PC-9 (cell line): ENCODE data around the gene PARS2.

ENCODE experiments used
- EZH2 ChIP-seq: fragments of 200-600 bp; sonication (generic); IDR thresholded peaks from 2 replicates; pipeline ENCODE4 v1.8.0; 2017; ENCODE audit warnings: antibody characterized with exemption, low read depth
- TF ChIP-seq, protein P1 (sequence below): fragments of 200-600 bp; sonication (generic); conservative IDR thresholded peaks from 2 replicates; pipeline ENCODE4 v1.6.1; 2017; ENCODE audit warnings: mixed run types, antibody characterized with exemption, mild to moderate bottlenecking, moderate library complexity

DNA sequence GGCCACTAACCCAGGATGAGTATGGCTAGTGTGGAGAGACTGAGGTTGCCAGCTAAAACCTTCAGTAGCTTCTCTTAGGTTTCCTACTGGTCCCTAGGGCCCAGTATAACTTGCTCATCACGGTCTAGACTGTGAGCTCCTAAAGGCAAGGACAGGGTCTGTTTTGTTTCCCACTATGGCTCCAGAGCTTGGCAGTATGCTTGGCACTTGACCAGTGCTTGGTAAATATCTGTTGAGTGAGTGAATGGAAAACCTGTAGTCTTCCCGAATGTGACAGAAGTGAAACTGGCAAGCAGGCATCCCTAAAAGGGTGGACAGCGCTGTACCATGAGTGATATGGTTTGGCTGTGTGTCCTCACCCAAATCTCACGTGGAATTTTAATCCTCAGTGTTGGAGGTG lies 13.1 kb upstream of the PARS2 start:
- TF ChIP-seq, protein P1, sequence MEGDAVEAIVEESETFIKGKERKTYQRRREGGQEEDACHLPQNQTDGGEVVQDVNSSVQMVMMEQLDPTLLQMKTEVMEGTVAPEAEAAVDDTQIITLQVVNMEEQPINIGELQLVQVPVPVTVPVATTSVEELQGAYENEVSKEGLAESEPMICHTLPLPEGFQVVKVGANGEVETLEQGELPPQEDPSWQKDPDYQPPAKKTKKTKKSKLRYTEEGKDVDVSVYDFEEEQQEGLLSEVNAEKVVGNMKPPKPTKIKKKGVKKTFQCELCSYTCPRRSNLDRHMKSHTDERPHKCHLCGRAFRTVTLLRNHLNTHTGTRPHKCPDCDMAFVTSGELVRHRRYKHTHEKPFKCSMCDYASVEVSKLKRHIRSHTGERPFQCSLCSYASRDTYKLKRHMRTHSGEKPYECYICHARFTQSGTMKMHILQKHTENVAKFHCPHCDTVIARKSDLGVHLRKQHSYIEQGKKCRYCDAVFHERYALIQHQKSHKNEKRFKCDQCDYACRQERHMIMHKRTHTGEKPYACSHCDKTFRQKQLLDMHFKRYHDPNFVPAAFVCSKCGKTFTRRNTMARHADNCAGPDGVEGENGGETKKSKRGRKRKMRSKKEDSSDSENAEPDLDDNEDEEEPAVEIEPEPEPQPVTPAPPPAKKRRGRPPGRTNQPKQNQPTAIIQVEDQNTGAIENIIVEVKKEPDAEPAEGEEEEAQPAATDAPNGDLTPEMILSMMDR, result no peak
- TF ChIP-seq EZH2, result no peak
